Measurements from ENCODE around the gene DDX17. TPM values are rescaled to one million over a fixed set of nuclear protein-coding genes. Genes with fewer than 3 reads are reported as not detected.

The DDX17 gene
- 280 TPM for total RNA-seq
- long read RNA-seq, full-length matches to known transcripts: 9 of 171 reads
- long read RNA-seq, partial matches to known transcripts: 111 of 171 reads
- long read RNA-seq, other reads (novel, unspliced or antisense): 51 of 171 reads

DNA sequence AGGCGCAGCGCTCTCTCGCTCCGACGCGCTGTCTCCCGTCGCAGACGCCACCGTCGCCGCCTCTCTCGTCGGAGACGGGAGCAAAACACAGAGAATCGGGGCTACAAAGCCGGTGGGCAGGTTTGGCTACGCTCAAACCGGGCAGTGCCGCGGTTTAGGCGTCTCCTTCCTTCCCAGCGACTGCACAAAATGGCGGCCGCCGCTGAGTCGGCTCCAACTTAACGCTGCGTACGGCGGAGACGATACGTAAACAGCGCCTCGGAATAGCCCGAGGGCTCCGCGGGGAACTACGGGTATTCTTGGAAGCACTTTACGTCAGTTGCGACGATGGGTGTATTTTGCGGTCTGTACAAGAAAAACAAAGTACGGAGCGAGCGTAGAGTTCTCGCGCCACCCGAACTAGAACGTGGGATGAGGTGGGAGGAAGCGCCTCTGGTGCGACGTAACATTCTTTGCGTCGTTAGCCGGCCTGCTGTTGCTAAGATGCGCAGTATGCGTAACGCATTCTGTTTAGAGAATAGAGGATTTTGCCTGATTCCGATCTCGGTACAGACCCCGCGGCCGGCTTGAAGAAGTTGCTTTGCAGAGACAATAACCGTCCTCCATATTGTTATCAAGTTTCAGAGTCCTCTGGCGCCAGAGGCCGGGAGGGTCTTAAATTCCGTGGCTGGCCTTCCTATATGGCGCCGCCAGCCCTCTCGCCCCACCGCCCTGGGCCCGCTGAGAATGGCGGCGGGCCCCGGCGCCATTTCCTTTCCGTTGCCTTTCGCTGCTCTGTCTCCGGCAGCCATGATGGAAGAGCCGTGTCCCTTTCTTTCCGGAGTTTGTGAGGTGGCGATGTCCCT, at the start of gene DDX17:
Gene DDX17, minus strand, starts transcription at position 194 of the 845 bp plus-strand sequence.
- peak; percentile 97 for DNase-seq (ENCODE audit: low spot score)

DNA sequence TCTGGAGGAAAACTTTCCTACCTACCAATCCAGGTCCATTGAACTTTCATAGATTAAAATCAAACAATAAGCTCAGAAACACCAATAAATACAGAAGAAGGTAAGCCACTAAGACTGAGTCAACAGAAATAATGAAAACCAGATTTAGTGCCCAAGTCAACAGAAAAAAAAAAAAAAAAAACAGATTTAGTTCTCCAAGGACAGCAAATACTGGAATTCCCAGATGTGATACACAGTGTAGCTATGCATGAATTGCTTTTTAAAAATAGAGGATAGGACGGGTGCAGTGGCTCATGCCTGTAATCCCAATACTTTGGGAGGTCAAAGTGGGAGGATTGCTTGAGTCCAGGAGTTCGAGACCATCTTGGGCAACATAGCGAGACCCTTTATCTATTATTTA, 48.2 kb upstream of the DDX17 start:
- DNase-seq (ENCODE audit: low spot score): no peak

- DNase-seq (ENCODE audit: low spot score): no peak
Observed at GRCh38 chr22:38549101-38549894, 43.2 kb upstream of the DDX17 start.

DNA sequence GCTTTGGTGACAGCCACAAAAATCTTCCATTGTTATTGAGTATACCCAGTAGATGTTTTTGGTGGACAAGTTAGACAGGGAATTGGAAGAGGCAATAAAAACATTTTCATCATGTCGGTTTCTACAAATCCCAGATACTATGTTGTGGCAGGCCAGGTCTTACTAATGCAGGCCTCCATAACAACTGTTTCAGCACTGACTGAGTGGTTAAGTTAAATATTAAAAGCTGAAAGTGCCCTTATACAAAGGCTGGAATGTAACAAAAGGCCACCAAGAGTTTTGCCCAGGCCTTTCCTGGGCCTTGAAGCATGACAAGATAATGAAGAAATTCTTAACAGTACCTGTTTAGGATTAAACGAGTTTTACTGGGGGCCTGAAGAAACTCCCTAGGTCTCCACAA, 34.6 kb upstream of the DDX17 start:
- no peak for DNase-seq (ENCODE audit: low spot score)

DNA sequence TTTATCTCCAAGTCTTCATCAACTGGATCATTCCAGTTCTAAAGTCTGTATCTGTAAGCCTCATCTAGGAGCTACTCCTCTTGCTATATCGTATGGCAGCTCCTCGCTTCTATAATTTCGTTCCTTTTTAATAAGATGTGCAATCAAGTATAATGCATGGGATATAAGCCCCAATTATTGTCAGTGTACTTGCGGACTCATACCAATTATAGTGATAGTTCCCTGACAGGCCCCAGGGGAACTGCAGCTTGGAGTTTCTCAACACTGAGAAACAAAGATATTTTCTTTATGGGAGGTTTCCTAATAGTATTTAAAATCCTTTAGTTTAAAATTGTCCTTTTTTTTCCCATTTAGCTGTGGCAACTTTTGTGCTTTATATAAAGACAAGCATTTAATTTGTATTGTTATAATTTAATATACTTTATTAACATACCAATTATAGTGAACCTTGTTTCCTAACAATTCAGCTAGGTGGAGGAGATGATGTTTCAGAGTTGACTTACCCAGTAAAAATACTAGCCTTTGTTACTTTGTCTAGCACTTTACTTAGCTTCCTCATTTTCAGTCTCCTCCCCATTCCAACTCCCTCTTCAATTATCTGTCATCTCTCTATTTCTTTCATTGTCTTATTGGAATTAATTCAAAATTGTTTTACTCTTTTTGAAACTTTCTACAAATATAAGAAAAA, 25.3 kb upstream of the DDX17 start:
- no peak for DNase-seq (ENCODE audit: low spot score)

DNA sequence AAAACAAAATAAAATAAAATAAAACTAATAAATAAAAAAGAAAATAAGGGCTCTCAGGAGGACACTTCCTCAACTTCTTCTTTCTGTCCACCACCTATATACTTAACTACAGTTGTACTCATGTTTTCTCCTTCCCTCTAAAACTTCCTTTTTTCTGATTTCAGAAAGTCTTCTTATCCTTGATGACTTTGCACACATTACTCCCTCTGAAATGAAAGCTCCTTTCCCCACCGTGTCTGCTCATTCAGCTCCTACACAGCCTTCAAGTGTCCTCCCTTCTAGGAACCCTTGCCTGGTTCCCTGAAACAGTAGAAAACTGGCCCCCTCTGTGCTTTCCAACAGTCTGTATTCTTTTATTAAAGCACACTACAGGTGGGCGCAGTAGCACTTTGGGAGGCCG, 18.3 kb upstream of the DDX17 start:
- DNase-seq (ENCODE audit: low spot score): no peak

- DNase-seq (ENCODE audit: low spot score): no peak
Observed at GRCh38 chr22:38523479-38523878, 17.4 kb upstream of the DDX17 start.

GRCh38 chr22:38523029-38523428, 16.9 kb upstream of the DDX17 start:
- DNase-seq (ENCODE audit: low spot score): no peak

DNA sequence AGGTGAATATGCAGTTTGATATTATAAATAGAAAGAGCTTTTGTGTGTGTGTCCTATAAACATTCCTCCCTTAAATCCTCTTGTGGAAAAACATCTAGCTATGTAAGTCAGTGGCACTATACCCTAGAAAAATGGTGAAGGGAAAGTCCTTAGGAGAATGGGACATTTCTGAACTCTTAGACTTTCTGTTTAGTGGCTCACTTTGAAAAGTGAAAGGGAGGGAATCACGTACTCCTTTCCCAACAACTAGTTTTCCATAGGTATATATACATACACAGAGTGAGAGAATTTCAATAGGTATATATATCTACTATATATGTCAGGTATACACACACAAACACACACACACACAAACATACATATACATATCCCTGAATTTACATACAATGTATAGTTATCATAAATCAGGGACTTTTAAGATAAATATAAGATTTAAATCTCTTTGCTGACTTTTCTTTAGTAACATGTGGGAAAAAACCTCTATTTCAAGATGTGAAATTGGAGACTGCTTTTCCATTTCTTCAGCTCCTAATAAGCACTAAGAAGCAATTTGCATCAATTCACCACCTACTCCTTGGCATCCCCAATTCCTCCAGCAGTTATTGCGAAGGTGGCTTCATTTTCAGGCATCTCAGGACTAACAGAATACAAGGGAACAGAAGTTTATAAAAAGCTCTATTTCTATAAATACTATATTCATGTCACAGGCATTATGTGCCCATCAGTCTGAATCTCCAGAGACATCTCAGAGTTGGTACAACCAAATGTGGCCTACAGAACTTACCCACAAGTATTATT, 13.5 kb upstream of the DDX17 start:
- DNase-seq (ENCODE audit: low spot score): no peak

DNA sequence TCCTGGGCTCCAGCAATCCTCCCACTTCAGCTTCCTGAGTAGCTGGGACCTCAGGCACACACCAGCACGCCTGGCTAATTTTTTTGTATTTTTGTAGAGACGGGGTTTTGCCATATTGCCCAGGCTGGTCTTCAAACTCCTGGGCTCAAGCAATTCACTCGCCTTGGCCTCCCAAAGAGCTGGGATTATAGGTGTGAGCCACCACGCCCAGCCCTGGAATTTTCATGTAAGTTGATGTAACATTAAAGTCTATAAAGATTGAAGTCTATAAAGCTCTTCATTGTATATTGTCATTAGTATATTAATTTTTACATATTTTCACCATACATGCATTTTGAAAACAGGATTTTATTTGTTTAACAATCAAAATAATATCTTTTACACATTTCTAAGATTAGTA, 12.5 kb upstream of the DDX17 start:
- no peak for DNase-seq (ENCODE audit: low spot score)

GRCh38 chr22:38513063-38513462, 7.0 kb upstream of the DDX17 start:
- no peak for DNase-seq (ENCODE audit: low spot score)

GRCh38 chr22:38510416-38510970, 4.4 kb upstream of the DDX17 start:
- no peak for DNase-seq (ENCODE audit: low spot score)

DNA sequence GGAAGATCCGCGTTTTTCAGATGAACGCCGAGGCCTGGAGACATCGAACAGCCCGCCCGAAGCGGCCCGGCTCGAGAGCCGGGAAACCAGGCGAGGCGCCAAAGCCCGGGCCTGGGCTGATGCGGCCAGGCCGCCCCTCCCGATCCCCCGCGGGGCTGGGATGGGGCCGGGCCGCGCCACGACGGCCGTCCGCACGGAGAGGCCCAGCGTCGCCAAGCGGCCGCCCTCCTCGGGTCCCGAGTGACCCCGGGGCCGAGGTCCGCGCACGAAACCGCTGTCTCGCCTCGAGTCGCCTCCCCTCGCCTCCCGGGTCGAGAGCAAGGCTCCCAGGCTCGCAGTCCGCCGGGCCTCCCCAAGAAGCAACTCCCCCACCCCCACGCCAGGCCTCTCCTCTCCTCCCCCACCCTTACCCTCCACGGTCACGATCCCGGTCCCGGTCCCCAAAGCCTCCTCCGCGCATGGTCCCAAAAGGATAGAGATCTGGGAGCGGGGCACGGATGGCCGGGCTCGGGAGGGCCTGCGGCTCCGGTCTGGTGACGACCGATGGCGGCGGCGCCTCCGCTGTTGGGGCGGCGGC, 482 bp downstream of the DDX17 start:
- peak; percentile 93 for DNase-seq (ENCODE audit: low spot score)

DNA sequence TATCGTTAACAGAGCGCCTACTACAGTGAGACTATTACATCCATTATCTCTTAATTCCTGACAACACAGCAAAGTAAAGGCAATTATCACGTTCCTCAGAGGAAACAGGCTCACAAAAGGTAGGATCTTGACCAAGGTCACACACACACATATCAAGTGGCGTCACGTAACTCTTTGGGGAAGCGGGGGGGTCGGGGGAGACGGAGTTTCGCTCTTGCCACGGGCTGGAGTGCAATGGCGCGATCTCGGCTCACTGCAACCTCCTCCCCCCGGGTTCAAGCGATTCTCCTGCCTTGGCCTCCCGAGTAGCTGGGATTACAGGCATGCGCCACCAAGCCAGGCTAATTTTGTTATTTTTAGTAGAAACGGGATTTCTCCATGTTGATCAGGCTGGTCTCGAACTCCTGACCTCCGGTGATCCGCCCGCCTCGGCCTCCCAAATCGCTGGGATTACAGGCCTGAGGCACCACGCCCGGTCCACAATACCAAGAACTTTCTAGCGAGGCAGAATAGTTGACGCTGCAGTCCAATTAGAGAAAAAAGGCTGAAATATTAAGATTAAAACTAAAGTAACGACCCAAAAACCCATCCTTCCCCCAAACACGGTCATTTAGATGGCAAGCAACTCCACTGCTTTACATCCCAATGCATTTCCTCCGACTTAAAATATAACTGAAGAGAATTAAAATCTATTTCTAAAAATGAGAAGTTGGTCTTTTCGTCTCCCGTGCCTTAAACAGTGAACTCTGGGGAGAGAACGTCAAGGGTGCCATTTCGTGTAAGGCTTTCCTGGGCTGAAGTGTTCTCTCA, 1.2 kb downstream of the DDX17 start:
- DNase-seq (ENCODE audit: low spot score): no peak

DNA sequence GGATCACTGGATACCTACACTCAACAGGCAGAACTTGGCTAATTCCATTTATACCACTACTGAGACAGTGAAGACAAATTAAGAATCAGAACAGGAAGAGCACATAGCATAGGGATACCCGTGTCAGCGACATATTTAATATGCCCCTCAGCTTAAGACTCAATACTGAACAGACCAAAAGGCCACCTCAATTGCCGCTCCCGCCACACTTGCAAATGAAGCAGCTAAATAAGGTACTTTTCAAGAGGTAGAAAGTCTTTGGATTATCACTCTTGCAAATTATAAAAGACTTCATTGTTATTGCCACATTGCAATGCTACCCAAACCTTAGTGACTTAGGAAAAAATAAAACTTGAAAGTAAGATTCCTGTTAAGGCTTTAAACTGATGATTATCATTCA, 3.1 kb downstream of the DDX17 start:
- DNase-seq (ENCODE audit: low spot score): no peak

DNA sequence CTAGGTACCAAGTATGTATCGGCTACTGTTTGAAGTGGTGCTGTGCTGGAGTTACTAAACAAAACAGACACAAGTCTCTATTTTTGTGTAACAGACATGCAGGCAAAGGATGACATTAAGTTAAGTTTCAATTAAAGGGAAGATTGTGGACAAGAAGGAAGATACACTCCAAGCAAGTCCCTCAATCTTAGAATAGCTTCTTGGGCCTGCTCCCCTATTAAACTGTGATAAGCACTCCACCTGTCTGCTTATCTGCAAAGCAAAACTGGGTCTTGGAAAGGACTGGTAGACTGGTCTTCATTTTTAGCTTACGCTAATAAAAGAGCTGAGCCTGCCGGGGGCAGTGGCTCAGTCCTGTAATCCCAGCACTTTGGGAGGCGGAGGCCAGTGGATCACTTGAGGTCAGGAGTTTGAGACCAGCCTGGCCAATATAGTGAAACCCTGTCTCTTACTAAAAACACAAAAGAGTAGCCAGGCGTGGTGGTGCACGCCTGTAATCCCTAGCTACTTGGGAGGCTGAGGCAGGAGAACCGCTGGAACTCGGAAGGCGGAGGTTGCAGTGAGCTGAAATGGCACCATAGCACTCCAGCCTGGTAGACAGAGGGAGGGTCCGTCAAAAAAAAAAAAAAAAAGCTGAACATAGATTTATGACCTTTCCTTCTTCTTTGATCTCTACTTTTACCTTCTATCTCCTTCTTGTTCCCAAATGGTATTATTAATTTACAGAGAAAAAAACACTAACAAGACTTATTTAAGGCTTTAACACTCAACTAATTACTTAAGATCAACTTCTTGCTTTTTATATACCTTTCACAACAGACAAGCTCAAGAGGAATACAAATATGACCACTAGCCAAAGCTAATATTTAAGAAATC, 4.1 kb downstream of the DDX17 start:
- DNase-seq (ENCODE audit: low spot score): no peak

DNA sequence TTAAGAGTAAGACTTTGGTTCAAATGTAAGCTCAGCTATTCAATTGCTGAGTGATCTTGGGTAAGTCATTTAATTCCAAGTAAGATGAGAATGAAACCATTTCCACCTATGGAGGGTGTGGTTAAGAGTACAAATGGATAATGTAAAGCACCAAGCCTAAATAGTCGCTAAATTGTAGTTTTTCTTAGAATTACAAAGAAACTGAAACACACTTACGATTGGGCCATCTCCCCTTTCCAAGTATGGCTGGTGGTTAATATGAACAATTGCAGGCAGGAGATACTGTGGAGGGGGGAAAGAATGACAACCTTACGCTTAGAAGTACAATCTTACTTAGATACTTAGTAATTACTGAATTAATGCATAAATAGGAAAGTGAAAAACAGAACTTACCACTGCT, 8.2 kb downstream of the DDX17 start:
- DNase-seq (ENCODE audit: low spot score): no peak

DNA sequence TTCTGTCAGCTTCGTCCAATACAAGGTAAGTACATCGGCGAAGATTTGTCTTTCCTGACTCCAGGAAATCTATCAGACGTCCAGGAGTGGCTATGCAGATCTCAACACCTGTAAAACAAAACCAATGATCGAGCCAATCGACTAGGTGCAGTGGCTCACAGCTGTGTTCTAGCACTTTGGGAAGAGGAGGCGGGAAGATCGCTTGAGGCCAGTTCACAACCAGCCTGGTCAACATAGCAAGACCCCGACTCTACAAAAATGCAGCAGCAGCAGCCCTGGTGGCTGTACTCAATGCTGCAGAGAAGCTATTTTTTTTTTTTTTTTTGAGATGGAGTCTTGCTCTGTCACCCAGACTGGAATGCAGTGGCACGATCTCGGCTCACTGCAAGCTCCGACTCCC, 11.2 kb downstream of the DDX17 start:
- DNase-seq (ENCODE audit: low spot score): no peak

Data from mesenteric fat pad (tissue), 1 donor.